Hepatocyte (in vitro differentiated cells): ENCODE data around the gene ZNF492. TPM values are rescaled to one million over a fixed set of nuclear protein-coding genes. Genes with fewer than 3 reads are reported as not detected.

ENCODE experiments used
- DNase-seq: peaks from one replicate; pipeline ENCODE4 v3.0.0-alpha.2; 2016; ENCODE audit warnings: low spot score
- H2AFZ ChIP-seq: fragments of 200-600 bp; sonication (generic); 2 replicates; pipeline ENCODE4 v1.6.0; 2016; ENCODE audit warnings: antibody characterized with exemption, mild to moderate bottlenecking
- H3K27ac ChIP-seq: fragments of 200-600 bp; sonication (generic); 2 replicates; pipeline ENCODE4 v1.5.1; 2016; ENCODE audit warnings: mild to moderate bottlenecking
- H3K27me3 ChIP-seq: fragments of 200-600 bp; sonication (generic); 2 replicates; pipeline ENCODE4 v1.6.1; 2016
- H3K36me3 ChIP-seq: fragments of 200-600 bp; sonication (generic); replicated peaks from 2 replicates; pipeline ENCODE4 v1.5.1; 2016; ENCODE audit warnings: low read depth; ENCODE audit not compliant: insufficient read depth
- H3K4me1 ChIP-seq: fragments of 200-600 bp; sonication (generic); 2 replicates; pipeline ENCODE4 v1.5.1; 2016; ENCODE audit warnings: mild to moderate bottlenecking, moderate library complexity; ENCODE audit not compliant: insufficient read depth
- H3K4me2 ChIP-seq: fragments of 200-600 bp; sonication (generic); 2 replicates; pipeline ENCODE4 v1.6.0; 2016
- H3K4me3 ChIP-seq: fragments of 200-600 bp; sonication (generic); 2 replicates; pipeline ENCODE4 v1.5.1; 2016; ENCODE audit warnings: mild to moderate bottlenecking
- H3K79me2 ChIP-seq: fragments of 200-600 bp; sonication (generic); 2 replicates; pipeline ENCODE4 v1.6.0; 2017; ENCODE audit warnings: mild to moderate bottlenecking
- H3K9me2 ChIP-seq: fragments of 200-600 bp; sonication (generic); replicated peaks from 2 replicates; pipeline ENCODE4 v1.6.0; 2017; ENCODE audit warnings: mild to moderate bottlenecking; ENCODE audit not compliant: insufficient read depth
- H3K9me3 ChIP-seq: fragments of 200-600 bp; sonication (generic); 2 replicates; pipeline ENCODE4 v1.5.1; 2016; ENCODE audit warnings: low read depth, mild to moderate bottlenecking
- H4K20me1 ChIP-seq: fragments of 200-600 bp; sonication (generic); 2 replicates; pipeline ENCODE4 v1.6.0; 2016; ENCODE audit warnings: mild to moderate bottlenecking; ENCODE audit not compliant: insufficient read depth, poor library complexity, severe bottlenecking
- CTCF ChIP-seq: fragments of 200-600 bp; sonication (generic); IDR thresholded peaks from 2 replicates; pipeline ENCODE4 v1.5.1; 2016; ENCODE audit warnings: antibody characterized with exemption, mild to moderate bottlenecking; ENCODE audit not compliant: poor library complexity
- EZH2 ChIP-seq: fragments of 200-600 bp; sonication (generic); IDR thresholded peaks from 2 replicates; pipeline ENCODE4 v1.6.1; 2016; ENCODE audit warnings: antibody characterized with exemption, mild to moderate bottlenecking, borderline replicate concordance
- EZH2phosphoT487 ChIP-seq: fragments of 200-600 bp; sonication (generic); IDR thresholded peaks from one replicate; pipeline ENCODE4 v1.6.1; 2018; ENCODE audit warnings: antibody characterized with exemption, mild to moderate bottlenecking, low read depth, moderate library complexity; ENCODE audit not compliant: unreplicated experiment, severe bottlenecking
- WGBS: methylation state at CpG from one replicate; pipeline ENCODE4 v1.1.6; 2016; ENCODE audit warnings: low lambda C conversion rate; ENCODE audit errors: missing lambda C conversion rate; 5-methylcytosine and 5-hydroxymethylcytosine counted together
- polyA plus RNA-seq: library from polyadenylated mRNA; unstranded; fragments of >200 nt; fragmentation: Nextera tagmentation; extraction: Ambion mirVana; gene quantifications from 2 replicates; pipeline ENCODE4 v1.2.1, GENCODE V29; 2016
- total RNA-seq: library from RNA; depleted of rRNA; stranded (reverse); fragments of >200 nt; gene quantifications from 2 replicates; pipeline ENCODE4 v1.2.3, GENCODE V29; 2014

ZNF492 gene
- total and polyA plus RNA-seq, 2 experiments from 2014 or later = not detected

GRCh38 chr19:22617614-22618320 is 16.4 kb upstream of the ZNF492 start:
- Histone ChIP-seq H3K36me3 (no peaks in the 10 kb centered on the region), H3K4me3 (no peak overlapping the region), H3K9me3 (no peaks in the 10 kb centered on the region), H3K9me2 (no peaks in the 10 kb centered on the region), H3K79me2 (no peaks in the 10 kb centered on the region), H3K27me3 (no peaks in the 10 kb centered on the region), H2AFZ (no peak overlapping the region), H3K27ac (no peak overlapping the region), H3K4me2 (no peak overlapping the region), H4K20me1 (no peaks in the 10 kb centered on the region), H3K4me1 (no peaks in the 10 kb centered on the region)
- DNase-seq = no peak
- 90% methylated on average over 37 of the region's 44 CpGs for WGBS
- TF ChIP-seq EZH2 = no peak
- TF ChIP-seq EZH2phosphoT487 = no peak
- no peak for TF ChIP-seq CTCF

GRCh38 chr19:22619371-22619770 is 14.8 kb upstream of the ZNF492 start:
- no peaks in the 10 kb centered on the region for H4K20me1 ChIP-seq
- H3K4me2 ChIP-seq = no peak overlapping the region
- H3K9me3 ChIP-seq = no peaks in the 10 kb centered on the region
- DNase-seq = no peak
- no peaks in the 10 kb centered on the region for H3K9me2 ChIP-seq
- no peak overlapping the region for H3K4me3 ChIP-seq
- WGBS = 68% methylated on average over 4 of the region's 4 CpGs
- H2AFZ ChIP-seq = no peak overlapping the region
- H3K27me3 ChIP-seq = no peaks in the 10 kb centered on the region
- H3K4me1 ChIP-seq = no peaks in the 10 kb centered on the region
- no peak for TF ChIP-seq EZH2
- TF ChIP-seq CTCF = no peak
- no peak for TF ChIP-seq EZH2phosphoT487
- no peaks in the 10 kb centered on the region for H3K36me3 ChIP-seq
- no peaks in the 10 kb centered on the region for H3K79me2 ChIP-seq
- no peak overlapping the region for H3K27ac ChIP-seq

- Histone ChIP-seq H3K9me2 (no peaks in the 10 kb centered on the region), H3K4me2 (no peak overlapping the region), H3K79me2 (no peaks in the 10 kb centered on the region), H3K4me1 (no peaks in the 10 kb centered on the region), H3K27ac (no peak overlapping the region), H3K36me3 (no peaks in the 10 kb centered on the region), H3K4me3 (no peak overlapping the region), H4K20me1 (no peaks in the 10 kb centered on the region), H2AFZ (no peak overlapping the region), H3K27me3 (no peaks in the 10 kb centered on the region), H3K9me3 (no peaks in the 10 kb centered on the region)
- no peak for TF ChIP-seq EZH2phosphoT487
- no peak for TF ChIP-seq CTCF
- TF ChIP-seq EZH2 = no peak
- no peak for DNase-seq
- 78% methylated on average over 3 of the region's 3 CpGs for WGBS
Measured at GRCh38 chr19:22619932-22620331, 14.2 kb upstream of the ZNF492 start.
